ENCODE data around the gene SLC40A1.

SLC40A1 gene

DNA sequence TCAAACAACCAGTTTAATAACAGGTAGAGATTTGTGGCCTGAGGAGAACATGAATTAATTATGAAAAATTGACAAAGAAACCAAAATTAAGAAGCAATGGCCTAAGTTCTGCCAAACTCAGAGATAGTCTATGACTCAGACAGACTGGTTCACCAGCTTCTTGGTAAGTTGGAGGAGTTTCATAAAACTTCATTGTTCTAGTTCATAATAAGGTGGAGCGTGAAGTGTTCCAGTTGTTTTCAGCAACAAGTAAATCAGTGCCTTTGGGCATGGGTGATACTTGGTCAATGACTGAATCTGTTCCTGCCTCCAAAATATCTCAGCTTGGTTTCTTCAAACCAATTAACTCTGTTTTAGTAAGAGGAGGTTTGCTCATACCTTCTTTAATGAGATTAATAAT, 40.0 kb downstream of the SLC40A1 start:
- no peak for DNase-seq (ENCODE audit: low read depth in 3 of 3)

DNA sequence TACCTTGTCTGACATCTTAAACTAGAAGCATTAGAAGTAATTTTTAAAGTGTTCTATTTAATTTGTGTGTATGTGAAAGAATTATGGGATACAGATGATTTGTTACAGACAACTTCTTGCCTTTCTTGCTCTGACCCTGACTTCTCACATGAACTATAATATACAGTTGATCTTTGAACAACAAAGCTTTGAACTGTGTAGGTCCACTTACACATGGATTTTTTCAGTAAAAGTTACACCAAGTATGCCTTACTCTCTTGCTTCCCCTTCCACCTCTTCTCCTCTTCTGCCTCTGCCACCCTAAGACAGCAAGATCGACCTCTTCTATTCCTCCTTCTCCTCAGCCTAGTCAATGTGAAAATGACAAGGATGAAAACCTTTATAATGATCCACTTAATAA, 42.2 kb downstream of the SLC40A1 start:
- no peak for DNase-seq (ENCODE audit: low read depth in 3 of 3)

DNA sequence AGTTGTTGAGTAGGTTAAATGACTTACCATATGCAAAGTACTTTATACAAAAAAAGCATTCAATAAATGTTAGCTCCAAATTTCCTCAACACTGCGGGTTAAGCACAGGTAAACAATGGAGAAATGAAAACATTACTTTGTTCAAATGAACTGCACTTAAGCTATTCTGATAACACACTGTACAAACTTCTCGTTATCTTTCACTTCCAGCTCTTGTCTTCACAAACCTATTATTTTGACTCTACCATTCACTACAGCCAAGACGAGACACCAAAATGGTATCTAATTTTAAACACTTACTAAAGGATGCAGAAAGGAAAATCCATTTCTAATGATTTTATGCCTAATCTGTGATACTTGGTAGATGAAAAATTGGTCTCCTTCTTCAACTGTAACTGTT, 43.8 kb downstream of the SLC40A1 start:
- DNase-seq (ENCODE audit: low read depth in 3 of 3) = no peak

DNA sequence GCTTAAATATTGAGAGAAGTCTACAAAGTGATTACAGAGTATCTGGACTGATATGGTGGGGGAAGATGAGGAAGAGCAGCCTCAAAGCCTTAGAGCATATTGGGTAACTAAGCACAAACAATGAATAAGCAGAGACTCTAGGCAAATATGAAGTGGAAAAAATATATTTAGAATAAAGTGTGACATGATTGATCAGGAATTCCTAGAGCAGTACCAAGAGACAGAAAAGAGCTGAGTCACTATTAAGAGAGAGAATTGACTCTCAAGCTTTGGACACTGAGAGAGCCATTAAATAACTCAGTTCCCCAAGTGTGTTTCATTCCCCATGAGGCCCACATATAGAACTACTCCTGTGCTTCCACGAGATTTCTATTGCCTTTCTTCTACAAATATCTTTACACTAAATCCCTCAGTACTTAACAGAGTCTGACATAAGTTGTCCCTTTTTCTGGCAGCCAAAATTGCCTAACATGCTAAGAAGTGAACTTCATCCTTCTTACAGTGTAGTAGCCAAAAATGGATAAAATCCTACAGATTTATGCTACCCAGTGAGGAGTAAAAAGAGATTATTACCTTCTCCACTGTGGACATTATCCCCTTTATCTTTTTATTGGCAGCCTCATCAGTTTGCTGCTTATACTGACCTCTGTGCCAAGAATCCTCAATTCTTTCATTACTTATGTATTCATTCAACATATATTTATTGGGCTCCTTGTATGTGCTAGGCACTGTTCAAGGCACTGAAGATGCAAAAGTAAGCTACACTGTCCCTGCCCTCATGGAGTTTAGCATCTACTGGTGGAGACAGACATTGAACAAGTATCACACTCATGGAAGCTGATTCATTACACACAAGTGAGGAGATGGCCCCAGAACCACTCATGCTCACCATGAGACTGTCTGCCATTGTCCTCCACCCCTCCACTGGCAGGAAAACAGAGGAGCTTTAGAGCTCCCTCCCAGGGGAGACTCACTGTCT, 45.4 kb downstream of the SLC40A1 start:
- DNase-seq (ENCODE audit: low read depth in 3 of 3) = no peak

DNA sequence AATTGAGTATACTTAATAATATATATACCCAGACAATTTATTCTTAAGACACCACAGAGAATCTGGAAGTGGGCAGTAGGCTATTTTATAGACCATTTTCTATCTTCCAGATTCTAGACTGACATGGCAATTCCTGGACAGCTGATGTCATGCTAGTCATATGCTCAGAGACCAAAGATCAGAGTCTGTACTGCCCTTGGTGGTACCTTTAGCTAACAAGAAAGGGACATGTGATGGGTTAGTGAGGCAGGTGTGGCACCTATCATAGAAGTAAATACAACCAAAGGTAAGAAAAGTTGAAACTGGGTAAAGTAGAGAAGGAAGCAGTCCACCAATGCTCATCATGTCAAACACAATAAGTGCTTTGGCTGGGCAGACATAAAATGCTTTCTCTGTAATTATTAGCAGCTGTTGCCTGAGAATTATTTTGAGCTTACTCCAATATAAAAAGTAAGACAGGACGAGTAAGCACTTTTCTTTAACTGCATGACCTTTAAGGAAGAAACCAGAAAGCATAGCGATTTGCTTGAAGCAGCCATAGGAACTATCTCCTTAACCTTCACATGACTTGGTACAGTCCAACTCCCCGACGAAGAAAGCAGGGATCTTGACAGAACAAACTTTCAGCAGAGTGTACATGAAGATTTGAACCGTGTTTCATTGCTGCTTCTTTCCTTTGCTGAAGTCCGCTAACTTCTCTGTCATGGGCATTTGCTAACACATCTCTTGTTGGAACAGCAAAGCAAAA, 47.1 kb downstream of the SLC40A1 start:
- DNase-seq (ENCODE audit: low read depth in 3 of 3) = no peak

DNA sequence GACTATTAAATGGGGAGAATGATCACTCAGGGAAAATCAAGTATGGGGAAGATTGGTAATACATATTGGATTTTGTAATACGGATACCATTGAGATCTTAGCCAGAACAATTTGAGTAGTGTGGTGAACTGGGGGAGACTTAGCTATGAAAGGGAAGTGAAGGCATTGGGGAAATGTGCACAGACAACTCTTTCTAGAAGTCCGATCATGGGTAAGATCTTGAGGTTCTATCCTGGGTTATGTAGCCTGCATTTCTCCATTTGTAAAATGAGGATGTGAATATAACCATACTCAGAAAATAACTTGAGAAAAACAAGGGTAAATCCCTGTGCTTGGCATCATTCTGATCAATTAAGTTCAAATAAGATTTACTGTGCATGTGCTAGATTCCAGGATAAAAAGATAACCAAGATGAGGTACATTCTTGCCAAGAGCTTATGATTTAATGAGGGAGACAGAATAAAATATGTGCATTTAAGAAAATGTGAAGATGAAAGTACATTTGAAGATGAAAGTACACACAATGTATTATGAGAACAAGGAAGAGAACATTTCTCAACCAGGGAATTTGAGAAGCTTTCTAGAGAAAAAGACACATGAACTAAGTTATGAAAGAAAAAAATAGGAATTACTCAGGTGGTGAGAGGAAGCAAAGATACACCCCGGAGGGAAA, 49.5 kb downstream of the SLC40A1 start:
- no peak for DNase-seq (ENCODE audit: low read depth in 3 of 3)

DNA sequence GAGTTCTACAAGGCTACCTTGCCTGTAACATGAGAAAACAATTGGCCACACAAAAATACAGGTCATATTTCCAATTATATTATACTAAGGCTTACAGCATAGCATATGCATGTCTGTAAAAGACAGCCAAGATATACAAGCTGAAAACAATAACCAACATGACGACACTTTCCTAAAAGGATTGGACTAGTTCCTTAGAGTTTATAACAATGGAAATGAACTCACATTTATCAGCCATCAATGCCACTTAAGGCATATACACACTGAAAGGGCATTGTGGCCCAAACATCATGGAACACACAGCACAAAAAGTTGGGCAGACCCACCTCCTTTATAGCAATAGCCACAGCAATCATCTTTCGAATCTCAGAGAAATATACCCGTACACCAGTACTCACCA, 52.0 kb downstream of the SLC40A1 start:
- DNase-seq (ENCODE audit: low read depth in 3 of 3) = no peak

DNA sequence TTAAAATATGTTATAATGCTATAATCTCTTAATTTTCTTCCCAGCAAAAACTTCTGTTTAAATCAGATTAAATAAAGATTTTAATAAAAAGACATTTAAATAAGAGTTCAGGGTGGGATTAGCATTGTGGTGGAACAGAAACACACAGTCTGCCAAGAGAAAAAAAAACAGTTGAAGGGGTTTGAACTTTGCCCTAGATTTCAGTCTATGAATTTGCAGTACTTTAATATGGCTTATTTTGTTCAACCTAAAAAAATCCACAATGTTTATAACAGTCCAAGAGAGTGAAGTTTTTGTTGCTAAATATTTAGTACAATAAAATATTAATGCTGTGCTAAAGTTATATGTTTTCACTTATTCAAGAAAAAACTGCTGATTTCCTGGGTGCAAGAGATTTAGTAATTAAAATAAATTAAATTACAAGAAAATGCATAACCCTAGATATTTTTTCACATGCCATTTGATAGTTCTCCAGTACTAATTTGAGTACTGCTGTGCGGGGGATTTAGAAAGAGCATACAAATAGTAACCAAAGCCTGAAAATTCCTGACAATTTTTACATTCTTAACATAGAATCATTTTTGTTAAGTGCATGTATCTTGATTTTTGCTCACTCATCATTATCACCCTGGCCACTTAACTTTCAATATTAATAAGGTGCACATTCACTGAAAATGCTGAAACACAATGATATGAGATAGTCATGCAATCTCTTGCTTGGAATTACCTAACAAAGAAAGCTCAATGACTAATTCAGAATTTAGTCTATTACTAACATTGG, 52.6 kb downstream of the SLC40A1 start:
- DNase-seq (ENCODE audit: low read depth in 3 of 3) = no peak

DNA sequence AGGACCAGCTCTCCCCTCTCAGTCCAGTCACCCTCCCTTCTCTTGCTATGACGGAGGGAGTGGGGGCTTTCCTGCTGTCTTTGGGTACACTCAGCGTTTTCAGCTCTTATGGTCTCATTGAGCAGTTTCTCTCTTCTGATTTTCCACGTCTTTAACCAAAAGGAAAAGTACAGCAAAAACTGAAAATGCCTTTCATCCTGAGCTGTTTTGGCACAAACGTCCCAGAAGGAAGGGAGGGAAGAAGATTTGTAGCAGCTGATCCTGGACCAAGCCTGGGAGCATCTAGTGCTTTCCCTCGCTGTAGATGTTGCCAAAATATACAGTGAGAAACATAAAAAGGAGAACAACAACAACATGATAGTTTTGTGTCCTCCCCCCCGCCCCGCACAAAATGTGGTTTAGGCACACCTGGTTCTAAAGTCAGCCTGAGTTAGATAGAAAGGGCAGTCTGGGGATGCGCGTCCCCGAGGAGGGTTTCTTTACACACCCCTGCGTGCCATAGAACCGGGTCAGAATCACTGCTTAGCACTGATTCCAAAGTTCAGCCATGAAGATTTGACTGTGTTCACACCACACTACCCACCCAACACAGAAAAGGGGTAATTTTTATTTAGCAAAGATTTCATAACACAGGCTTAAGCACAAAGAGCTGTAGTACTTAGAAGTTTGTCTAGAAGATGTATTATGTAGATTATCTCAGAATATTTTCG, 53.4 kb downstream of the SLC40A1 start:
- no peak for DNase-seq (ENCODE audit: low read depth in 3 of 3)

DNA sequence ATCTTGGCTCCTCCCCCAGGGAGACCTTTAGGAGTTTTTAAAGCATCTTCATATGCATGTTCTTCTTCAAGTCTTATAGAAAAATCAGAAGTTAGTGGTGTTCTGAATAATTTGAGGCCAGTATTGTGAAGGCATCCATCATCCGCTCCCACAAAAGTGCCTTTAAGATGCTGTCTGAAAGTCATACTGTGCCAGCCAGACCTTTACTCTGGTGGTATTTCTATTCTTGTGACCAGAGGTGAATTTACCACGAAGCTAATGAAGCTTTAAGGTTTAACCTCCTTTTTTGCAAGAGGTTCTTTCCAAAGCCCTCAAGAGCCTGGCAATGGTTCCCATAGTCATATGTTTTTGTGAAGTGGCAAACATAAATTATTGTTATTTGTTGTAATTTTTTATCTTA, 54.3 kb downstream of the SLC40A1 start:
- DNase-seq (ENCODE audit: low read depth in 3 of 3) = no peak

DNA sequence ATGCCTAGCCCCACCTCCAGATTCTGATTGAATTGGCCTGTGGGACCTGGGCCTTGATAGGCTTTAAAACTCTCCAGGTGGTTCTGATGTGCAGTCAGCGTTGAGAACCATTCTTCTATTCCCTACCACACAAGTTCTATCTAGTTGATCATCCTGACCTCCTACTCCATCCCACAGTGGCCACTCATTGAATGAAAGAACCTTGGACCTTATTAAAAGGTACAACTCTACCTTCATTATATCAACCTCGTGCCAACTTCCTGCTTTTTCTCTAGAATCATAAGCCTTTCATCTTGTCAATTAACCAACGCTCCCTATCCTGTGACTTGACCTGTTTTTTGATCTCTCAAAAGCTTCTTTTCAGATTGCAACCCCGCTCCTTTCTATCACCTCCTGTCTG, 55.8 kb downstream of the SLC40A1 start:
- DNase-seq (ENCODE audit: low read depth in 3 of 3) = no peak

DNA sequence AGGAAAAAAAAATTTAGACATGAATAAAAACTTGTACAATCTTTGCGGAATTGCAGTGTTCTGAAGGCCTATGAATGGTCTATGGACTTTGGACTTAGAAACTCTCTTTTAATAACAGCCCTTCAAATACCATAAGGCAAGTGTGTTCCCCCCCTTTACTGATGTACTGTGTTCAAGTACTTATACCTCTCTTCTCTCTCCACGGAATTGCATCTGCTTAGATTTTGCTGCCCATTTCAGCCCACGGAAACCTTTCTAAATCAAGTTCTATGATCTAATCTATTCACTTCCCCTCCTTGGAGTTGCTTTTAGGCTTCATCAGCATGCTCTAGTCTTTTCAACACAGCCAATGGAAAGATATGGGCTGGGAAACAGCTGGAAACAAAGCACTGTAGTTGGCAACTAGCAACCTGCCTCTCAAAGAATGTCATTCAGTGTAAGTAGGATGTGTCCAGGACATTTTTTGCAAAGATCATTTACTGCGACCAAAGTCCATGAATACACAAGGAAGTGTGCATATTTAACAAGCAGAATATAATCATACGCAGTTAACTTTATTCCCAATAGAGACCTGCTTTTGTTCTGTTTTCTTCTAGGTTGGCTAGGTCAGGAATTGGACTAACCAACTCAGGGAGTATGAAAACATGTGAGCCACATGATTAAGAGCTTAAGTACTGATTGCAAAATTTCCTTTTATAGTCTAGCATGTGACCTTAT, 58.0 kb downstream of the SLC40A1 start:
- no peak for DNase-seq (ENCODE audit: low read depth in 3 of 3)

DNA sequence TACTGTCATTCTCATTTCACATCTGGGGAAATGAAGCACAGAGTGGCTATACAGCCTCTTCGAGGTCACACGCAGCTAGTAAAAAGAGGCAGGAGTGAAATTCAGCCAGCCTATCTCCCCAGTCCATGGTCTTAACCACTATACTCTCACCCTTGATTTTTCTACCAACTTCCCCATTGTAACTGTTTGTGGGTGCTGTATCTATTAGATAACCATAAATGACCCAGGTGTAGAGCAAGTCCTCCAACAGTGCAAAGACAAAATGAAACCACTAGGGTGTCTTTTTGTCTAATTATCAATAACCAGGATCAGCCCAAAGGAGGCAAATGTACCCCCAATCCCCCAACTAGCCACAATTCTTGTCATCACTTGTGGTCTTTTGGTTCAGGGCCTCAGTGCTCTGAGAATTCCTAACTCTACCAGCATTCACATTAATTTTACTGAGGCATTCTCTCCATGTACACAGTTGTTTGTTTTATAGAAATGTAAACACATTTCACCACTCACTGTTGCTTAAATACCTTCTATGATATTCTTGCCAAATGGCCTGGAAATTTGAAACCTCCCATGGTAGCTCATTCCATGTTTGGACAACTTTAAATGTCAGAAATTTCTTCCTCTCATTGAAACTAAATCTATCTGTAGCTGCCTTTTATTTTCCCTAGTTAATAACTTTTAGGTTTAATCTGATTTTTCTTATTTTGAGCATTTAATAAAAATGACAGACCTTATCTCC, 58.7 kb downstream of the SLC40A1 start:
- no peak for DNase-seq (ENCODE audit: low read depth in 3 of 3)

DNA sequence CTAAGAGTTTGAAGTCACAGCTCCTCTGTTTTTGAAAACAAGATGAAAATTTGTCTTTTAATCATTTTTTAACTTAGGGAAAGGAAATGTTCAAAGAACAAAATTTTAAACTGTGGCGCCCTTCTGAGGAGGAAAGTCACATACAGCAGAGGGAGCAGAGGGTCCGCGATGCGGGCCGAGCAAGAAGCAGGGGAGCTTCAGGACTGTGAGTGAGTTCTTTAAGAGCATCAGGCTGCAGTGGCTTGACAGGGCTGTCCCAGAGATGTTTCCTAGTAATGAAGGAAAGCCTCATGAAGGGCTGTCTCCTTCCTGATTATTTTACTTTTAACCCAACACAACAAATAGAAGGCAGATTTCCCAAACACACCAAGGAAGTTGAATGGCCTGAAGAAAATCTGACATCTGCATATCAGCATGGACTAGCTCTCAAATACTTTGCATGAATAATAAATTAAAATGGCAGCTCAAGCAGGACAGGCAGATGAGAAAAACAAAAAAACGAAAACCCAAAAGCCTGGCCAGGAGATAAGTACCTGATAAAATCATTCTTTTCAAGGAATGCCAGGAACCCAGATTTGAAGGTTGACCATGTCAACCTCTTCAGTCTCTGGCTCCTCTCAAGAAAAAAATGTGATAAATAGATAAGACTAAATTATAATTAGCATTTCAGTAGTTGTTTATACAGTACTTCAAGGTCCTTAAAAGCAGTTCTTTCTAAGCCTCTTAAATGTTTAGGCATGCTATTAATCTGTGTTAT, 60.8 kb downstream of the SLC40A1 start:
- DNase-seq (ENCODE audit: low read depth in 3 of 3) = no peak

DNA sequence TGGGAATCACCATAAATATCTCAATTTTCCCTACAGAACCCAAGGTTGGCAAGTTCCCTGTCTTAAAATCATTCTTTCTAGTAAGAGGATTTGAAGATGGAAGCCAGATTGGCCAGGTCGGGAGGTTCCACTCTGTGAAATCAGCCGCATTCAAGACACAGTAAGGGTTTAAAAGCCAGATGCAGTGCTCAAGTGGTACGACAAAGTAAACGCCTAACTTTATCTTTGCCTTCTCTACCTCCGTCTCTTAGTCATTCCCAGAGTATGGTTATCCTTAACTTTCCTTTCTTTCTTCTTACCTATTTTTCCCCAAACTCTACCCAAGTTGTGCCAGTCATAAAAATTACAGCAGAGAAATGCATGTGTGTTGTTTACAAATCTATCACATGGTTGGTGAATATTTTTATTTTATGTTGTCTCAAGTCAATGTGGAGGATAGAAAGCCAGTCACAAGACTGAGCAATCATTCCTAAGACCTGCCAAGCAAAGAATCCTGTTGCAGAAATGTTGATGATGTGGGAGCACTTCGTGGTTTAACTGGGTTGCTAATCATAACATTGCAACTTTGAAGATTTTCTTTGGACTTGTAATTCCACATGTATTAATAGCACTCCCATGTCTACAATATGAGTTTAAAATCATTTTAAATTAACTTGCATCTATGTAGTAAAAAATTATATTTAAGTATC, 62.6 kb downstream of the SLC40A1 start:
- no peak for DNase-seq (ENCODE audit: low read depth in 3 of 3)

DNA sequence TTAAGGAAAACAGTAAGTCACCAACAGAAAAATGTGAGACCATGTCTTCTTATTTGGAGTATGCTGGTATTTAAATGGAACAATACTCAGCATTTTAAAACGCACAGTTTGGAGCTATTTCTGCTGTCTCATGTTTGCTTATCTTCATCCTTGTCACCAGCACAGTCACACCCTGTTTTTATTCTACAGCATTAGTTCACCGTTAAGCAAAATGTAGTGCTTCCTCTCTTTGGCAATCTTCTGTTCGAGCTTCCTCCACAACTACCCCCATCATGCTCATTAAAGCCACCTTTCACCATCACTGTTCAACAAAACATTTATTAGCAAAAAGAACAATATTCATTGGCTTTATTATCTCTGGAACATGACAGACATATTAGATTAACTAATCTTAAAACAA, 64.0 kb downstream of the SLC40A1 start:
- DNase-seq (ENCODE audit: low read depth in 3 of 3) = no peak

DNA sequence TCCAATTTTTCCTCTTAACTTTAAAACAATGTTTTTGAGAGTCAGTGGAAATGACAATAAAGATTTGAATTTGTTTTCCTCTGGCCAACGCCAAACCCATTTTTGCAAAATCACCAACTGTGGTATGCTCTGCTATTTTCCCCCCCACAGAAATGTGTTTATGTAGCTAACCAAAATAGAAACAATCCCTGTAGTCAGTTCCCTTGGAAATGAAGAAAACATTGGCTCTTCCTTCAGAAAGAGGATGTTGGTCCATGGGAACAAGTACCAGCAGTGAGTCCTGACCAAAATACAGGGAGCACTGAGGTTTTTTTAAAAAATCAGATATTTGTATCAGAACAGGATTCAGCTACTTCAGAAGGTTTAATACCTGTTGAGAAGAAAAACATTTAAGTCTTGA, 65.3 kb downstream of the SLC40A1 start:
- DNase-seq (ENCODE audit: low read depth in 3 of 3) = no peak

DNA sequence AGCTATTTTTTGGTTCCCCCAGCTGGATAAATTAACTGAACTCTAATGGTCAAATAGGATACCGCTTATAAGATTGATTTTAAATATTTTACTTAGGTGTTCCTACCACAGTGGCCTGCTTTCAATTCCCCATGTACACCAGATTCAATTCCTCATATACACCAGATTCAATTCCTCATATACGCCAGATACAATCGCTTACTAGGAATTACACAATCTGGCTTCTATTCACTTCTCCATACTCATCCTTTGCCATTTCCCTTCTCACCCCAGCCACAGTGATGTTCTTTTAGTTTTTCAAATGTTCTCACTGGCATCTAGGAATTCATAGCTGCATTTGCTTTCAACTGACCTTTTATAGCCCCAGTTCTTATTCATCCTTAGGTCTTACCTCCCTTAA, 66.5 kb downstream of the SLC40A1 start:
- DNase-seq (ENCODE audit: low read depth in 3 of 3) = no peak

Measured in stimulated activated CD4-positive, alpha-beta T cell treated with anti-CD3 and anti-CD28 coated beads, TNF-alpha, amount 100 ng/mL, for 24 hours (primary cell).